Small intestine (tissue), 7 donors: Measurements from ENCODE around the gene SCNM1. TPM values are rescaled to one million over a fixed set of nuclear protein-coding genes. Genes with fewer than 3 reads are reported as not detected.

Experiments
- DNase-seq, 2 donors: peaks; one replicate each; pipeline versions ENCODE4 v3.0.0 to v3.0.0-alpha.2; 2013
- FAIRE-seq: peaks from 2 replicates; lab custom pipeline; 2012; peaks lifted over from hg19 to GRCh38; lab: Jason Lieb, UNC
- H3K27ac ChIP-seq, 3 donors: one replicate each; pipeline ENCODE4 v1.5.1; 2013; ENCODE audit warnings: low read length in 2 of 3, mild to moderate bottlenecking in 2 of 3, control low read depth in 1 of 3, inconsistent platforms in 1 of 3, low read depth in 1 of 3, moderate library complexity in 1 of 3
- H3K27me3 ChIP-seq, 3 donors: one replicate each; pipeline ENCODE4 v1.6.1; 2013; ENCODE audit warnings: low read length in 3 of 3, inconsistent platforms in 1 of 3; ENCODE audit not compliant: control insufficient read depth in 3 of 3, insufficient read depth in 3 of 3
- H3K36me3 ChIP-seq, 3 donors: one replicate each; pipeline ENCODE4 v1.6.1; 2013; ENCODE audit warnings: low read length in 3 of 3, inconsistent platforms in 1 of 3, low read depth in 1 of 3, mild to moderate bottlenecking in 1 of 3, moderate library complexity in 1 of 3; ENCODE audit not compliant: control insufficient read depth in 3 of 3, insufficient read depth in 2 of 3
- H3K4me1 ChIP-seq, 3 donors: one replicate each; pipeline ENCODE4 v1.6.1; 2013; ENCODE audit warnings: low read length in 2 of 3, inconsistent platforms in 1 of 3, low read depth in 1 of 3, mild to moderate bottlenecking in 1 of 3, moderate library complexity in 1 of 3; ENCODE audit not compliant: control insufficient read depth in 3 of 3, insufficient read depth in 2 of 3
- H3K4me3 ChIP-seq, 3 donors: one replicate each; pipeline ENCODE4 v1.5.1; 2013; ENCODE audit warnings: low read length in 3 of 3, control low read depth in 1 of 3, inconsistent platforms in 1 of 3, low read depth in 1 of 3, mild to moderate bottlenecking in 1 of 3, moderate library complexity in 1 of 3
- H3K9me3 ChIP-seq, 2 donors: one replicate each; pipeline ENCODE4 v1.6.1; 2013; ENCODE audit warnings: low read depth in 1 of 2, low read length in 1 of 2; ENCODE audit not compliant: control insufficient read depth in 2 of 2, insufficient read depth in 1 of 2
- WGBS, 3 donors: extraction: QIAGEN DNeasy Blood & Tissue Kit; methylation state at CpG; one replicate each; pipeline ENCODE4 v1.1.7; 2013; 5-methylcytosine and 5-hydroxymethylcytosine counted together
- polyA plus RNA-seq, 4 donors: library from polyadenylated mRNA; stranded (reverse) in 3 of 4; unstranded in 1 of 4; fragments of 200-250 nt in 3 of 4; fragments of 120-200 nt in 1 of 4; gene quantifications; one replicate each; pipeline versions ENCODE4 v1.2.1 to v1.2.3, GENCODE V29; 2013
- donor health status: healthy with polysubstance abuse.
- donor health status: control.
- donor health status: control.
- donor health status: Bipolar disorder and iron deficiency.
- donor health status: healthy.

SCNM1 gene
- polyA plus RNA-seq, 4 donors, result 35.4 to 69.6 (median 47.4) TPM

DNA sequence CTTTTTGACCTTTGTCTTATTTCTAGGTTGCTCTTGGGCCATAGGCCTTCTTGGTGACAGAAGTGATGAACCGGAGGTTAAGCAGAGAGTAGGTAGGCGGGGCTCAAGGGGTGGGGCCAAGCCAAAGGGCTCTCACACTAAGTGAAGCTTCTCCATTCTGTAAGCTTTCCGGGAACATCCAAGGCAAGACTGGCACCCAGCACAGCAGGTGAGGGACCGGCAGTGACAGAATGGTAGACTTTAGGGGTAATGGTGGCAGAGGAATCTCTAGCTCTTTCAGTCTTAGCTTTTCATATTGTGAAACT lies 9.5 kb upstream of the SCNM1 start, which contains the start of gene TNFAIP8L2:
Gene TNFAIP8L2 (plus strand): TSS at position 135 of the 305 bp plus-strand sequence. CDS start 2,049 bp downstream, outside the sequence.
- Histone ChIP-seq H3K4me3 (peak within 1 kb of the TSS; percentile 5 to 31 (median 8)), H3K27ac (peak within 1 kb of the TSS in 2 of 3 donors; percentile 27 to 52), H3K9me3 (no peaks in the 10 kb centered on the region), H3K36me3 (peaks cover 4 to 39% (median 4%) of the 10 kb centered on the region in 3 donors), H3K27me3 (no peaks in the 10 kb centered on the region), H3K4me1 (peaks cover 0 to 3% (median 0%) of the 10 kb centered on the region in 3 donors)
- peak; percentile 40 to 65 for DNase-seq
- 29 to 48% (median 39%) methylated on average over 4 of the region's 4 CpGs for WGBS, 3 donors
- FAIRE-seq, result no peak

DNA sequence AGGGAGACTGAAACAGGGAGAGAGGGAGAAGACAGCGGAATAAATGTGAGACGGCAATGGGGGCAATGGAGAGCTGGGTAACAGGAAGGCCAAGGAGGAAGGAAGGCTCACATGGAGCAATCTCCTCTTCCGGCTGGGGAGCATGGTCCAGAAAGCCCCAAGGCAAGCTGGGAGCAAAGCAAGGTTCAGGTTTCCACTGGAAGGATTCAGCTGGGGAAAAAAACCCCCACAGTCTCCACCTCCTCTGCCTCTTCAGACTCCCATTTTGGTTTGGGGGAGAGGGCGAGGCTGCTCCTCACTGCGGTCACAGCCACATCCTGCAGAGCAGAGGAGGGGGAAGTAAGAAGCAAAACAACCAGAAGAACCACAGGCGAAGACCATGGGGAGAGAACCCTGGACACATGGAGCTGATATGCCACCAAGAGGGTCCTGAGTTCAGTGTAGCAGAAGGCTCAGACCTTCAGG lies 8.8 kb upstream of the SCNM1 start:
- FAIRE-seq (no peak), DNase-seq (peak in 1 of 2 donors; percentile 37)
- 66 to 89% (median 81%) methylated on average over 6 of the region's 6 CpGs for WGBS, 3 donors
- H3K27ac ChIP-seq, result peak overlapping the region in 2 of 3 donors; percentile 27 to 52
- H3K27me3 ChIP-seq, result no peaks in the 10 kb centered on the region
- H3K4me1 ChIP-seq, result peaks cover 0 to 3% (median 0%) of the 10 kb centered on the region in 3 donors
- no peaks in the 10 kb centered on the region for H3K9me3 ChIP-seq
- peak overlapping the region in 2 of 3 donors; percentile 8 to 31 for H3K4me3 ChIP-seq
- H3K36me3 ChIP-seq, result peaks cover 4 to 43% (median 4%) of the 10 kb centered on the region in 3 donors

DNA sequence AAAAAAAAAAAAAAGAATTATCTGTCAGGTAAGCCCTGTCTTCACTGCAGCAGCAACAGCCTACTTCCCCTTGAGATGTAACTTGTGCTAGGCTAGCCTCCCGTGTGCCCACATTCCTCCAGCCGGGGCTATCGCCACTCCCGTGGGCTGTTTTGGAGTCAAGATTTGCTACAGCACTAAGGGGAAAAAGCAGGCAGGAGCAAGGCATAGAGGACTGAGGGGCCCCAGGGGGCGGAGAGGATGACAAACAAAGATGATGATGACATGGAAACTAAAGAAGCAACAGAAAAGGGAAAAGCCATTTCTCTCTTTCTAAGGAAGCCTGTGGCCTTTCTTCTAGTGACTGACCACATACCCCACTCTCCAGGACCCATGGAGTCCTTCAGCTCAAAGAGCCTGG lies 7.6 kb upstream of the SCNM1 start:
- DNase-seq (no peak), FAIRE-seq (no peak)
- WGBS, 3 donors, result 74 to 90% (median 89%) methylated on average over 5 of the region's 5 CpGs
- peaks cover 0 to 3% (median 0%) of the 10 kb centered on the region in 3 donors for H3K4me1 ChIP-seq
- no peaks in the 10 kb centered on the region for H3K27me3 ChIP-seq
- no peaks in the 10 kb centered on the region for H3K9me3 ChIP-seq
- H3K4me3 ChIP-seq, result no peak overlapping the region
- peak overlapping the region in 1 of 3 donors; percentile 52 for H3K27ac ChIP-seq
- H3K36me3 ChIP-seq, result peaks cover 4 to 43% (median 4%) of the 10 kb centered on the region in 3 donors

DNA sequence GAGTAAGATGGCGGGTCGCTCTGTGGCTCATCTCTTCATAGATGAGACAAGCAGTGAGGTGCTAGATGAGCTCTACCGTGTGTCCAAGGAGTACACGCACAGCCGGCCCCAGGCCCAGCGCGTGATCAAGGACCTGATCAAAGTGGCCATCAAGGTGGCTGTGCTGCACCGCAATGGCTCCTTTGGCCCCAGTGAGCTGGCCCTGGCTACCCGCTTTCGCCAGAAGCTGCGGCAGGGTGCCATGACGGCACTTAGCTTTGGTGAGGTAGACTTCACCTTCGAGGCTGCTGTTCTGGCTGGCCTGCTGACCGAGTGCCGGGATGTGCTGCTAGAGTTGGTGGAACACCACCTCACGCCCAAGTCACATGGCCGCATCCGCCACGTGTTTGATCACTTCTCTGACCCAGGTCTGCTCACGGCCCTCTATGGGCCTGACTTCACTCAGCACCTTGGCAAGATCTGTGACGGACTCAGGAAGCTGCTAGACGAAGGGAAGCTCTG lies 7.1 kb upstream of the SCNM1 start:
- no peak overlapping the region for H3K4me3 ChIP-seq
- 88 to 91% (median 88%) methylated on average over 22 of the region's 22 CpGs for WGBS, 3 donors
- no peaks in the 10 kb centered on the region for H3K9me3 ChIP-seq
- peaks cover 0 to 3% (median 0%) of the 10 kb centered on the region in 3 donors for H3K4me1 ChIP-seq
- peak overlapping the region in 1 of 3 donors; percentile 52 for H3K27ac ChIP-seq
- FAIRE-seq, result no peak
- no peak for DNase-seq
- H3K27me3 ChIP-seq, result no peaks in the 10 kb centered on the region
- H3K36me3 ChIP-seq, result peaks cover 4 to 45% (median 4%) of the 10 kb centered on the region in 3 donors

DNA sequence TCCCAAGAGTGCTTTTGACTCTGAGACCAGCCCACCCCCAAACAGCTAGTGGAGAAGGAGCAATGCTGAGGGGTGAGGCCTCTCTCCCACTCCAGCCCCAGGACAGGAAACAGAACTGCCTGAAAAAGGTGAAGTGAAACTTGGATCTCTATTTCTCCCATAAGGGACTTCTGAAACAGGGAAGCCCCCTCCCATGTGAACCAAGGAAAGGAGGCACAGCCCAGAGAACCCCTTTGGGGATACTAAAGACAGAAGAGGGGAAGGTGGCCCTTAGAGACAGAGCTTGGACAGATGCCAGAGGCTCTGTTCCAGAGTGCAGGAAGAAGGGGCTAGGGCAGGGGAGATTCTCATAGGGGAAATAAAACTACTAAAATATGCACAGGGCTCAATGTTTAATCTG lies 6.6 kb upstream of the SCNM1 start:
- H3K27ac ChIP-seq, result peak overlapping the region in 1 of 3 donors; percentile 48

DNA sequence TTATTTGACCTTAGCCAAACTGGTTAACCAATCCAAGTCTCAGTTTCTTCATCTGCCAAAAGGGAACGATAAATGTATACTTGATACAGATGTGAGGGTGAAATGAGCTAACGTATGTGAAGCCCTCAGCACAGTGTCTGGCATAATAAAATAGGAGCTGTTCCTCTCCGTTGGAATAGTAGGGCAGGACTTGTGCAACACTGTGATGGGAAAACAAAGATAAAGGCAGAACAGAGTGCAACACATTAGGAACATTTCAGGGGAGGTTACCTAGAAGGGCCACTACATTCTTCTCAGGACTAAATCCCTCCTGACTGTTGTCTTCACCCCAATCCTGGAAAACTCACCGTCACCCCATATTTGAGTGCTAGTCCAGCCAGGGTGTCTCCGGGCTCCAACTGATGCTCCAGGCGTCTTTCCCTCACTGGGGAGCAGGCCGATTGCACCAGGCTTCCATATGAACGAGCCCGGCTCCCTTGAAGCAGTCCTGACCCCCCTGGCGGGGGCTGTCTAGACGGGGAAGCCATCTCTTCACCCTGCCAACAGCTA lies 1.1 kb upstream of the SCNM1 start:
- FAIRE-seq (no peak), DNase-seq (peak in 1 of 2 donors; percentile 29)
- Histone ChIP-seq H3K4me1 (peaks cover 2 to 18% (median 4%) of the 10 kb centered on the region in 3 donors), H3K36me3 (peaks cover 0 to 35% (median 2%) of the 10 kb centered on the region in 3 donors), H3K9me3 (no peaks in the 10 kb centered on the region), H3K27ac (peak overlapping the region; percentile 39 to 87 (median 56)), H3K4me3 (peak overlapping the region in 2 of 3 donors; percentile 71 to 98), H3K27me3 (no peaks in the 10 kb centered on the region)
- 13 to 36% (median 28%) methylated on average over 11 of the region's 11 CpGs for WGBS, 3 donors

More for the DNA sequence above, 6.6 kb upstream of the SCNM1 start:
- Histone ChIP-seq H3K36me3 (peaks cover 4 to 45% (median 4%) of the 10 kb centered on the region in 3 donors), H3K9me3 (no peaks in the 10 kb centered on the region), H3K4me1 (peaks cover 0 to 8% (median 0%) of the 10 kb centered on the region in 3 donors), H3K27me3 (no peaks in the 10 kb centered on the region), H3K4me3 (no peak overlapping the region)
- no peak for FAIRE-seq
- DNase-seq, result no peak

DNA sequence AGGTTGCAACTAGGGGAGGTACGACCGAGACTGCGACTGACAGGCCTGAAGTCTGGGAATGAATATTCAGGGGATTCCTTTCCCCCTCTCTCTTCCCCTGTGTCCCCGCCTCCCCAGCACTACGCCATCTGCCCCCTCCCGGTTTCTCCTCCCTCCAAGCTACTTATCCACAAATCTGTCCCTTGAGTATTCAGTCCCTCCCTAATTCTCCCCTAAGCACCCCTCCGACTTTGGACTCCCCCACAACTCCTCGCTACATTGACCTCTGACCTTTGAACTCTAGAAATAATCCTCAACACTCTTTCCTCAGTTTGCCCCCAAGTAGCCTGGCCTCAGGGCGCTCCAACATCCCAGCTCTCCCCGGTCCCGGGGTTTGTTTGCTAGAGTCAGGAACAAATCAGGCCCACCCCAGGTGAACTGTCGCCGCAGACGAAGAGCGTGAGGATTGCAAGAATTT lies 635 bp upstream of the SCNM1 start:
- H3K4me3 ChIP-seq, result peak overlapping the region; percentile 51 to 98 (median 71)
- peaks cover 0 to 36% (median 1%) of the 10 kb centered on the region in 3 donors for H3K36me3 ChIP-seq
- FAIRE-seq, result no peak
- peaks cover 2 to 18% (median 4%) of the 10 kb centered on the region in 3 donors for H3K4me1 ChIP-seq
- DNase-seq, result peak in 1 of 2 donors; percentile 55
- 10 to 14% (median 13%) methylated on average over 15 of the region's 15 CpGs for WGBS, 3 donors
- H3K27me3 ChIP-seq, result no peaks in the 10 kb centered on the region
- H3K9me3 ChIP-seq, result no peaks in the 10 kb centered on the region
- peak overlapping the region; percentile 39 to 87 (median 56) for H3K27ac ChIP-seq

DNA sequence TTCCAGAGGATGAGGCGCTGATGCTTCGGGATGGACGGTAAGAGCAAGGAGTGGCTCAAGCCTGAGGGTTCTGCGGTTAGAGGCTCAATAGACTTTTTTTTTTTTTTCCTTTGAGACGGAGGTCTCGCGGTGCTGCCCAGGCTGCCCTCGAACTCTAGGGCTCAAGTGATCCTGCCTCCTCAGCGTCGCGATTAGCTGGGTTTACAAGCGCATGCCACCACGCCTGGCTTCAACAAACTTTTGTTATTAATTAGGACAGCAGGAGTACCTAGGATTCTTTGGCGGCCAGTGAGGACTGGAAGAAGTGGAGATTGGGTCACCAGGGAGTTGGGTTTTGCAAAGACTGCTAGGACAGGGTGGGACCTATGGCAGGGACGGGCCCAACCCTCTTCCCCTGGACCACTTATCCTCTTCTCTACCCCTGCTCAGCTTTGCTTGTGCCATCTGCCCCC lies 587 bp downstream of the SCNM1 start:
- no peaks in the 10 kb centered on the region for H3K27me3 ChIP-seq
- peak overlapping the region in 2 of 3 donors; percentile 76 to 78 for H3K27ac ChIP-seq
- DNase-seq, result no peak
- H3K9me3 ChIP-seq, result no peaks in the 10 kb centered on the region
- peaks cover 0 to 37% (median 6%) of the 10 kb centered on the region in 3 donors for H3K36me3 ChIP-seq
- 2 to 5% (median 2%) methylated on average over 15 of the region's 15 CpGs for WGBS, 3 donors
- peaks cover 2 to 18% (median 4%) of the 10 kb centered on the region in 3 donors for H3K4me1 ChIP-seq
- FAIRE-seq, result no peak
- peak overlapping the region; percentile 71 to 98 (median 76) for H3K4me3 ChIP-seq
